K562 (cell line): ENCODE data around the gene NCOA4. TPM values are rescaled to one million over a fixed set of nuclear protein-coding genes. Genes with fewer than 3 reads are reported as not detected.
A peak's percentile ranks its signal among the peaks of the same experiment; 100 is the strongest.

Experiments
- RBM17 ChIP-seq: fragments of 200-400 bp; formaldehyde crosslinking; IDR thresholded peaks from 2 replicates; pipeline ENCODE4 v1.6.1; 2017; ENCODE audit warnings: low read depth, mild to moderate bottlenecking, low read length, borderline replicate concordance
- SPI1 ChIP-seq: IDR thresholded peaks from 2 replicates; pipeline ENCODE4 v1.6.1; 2011; ENCODE audit warnings: low read depth, low read length, control low read depth, borderline replicate concordance
- TFE3 ChIP-seq: fragments of 450-650 bp; formaldehyde crosslinking; IDR thresholded peaks from 2 replicates; pipeline ENCODE4 v1.4.0; 2020; ENCODE audit warnings: mild to moderate bottlenecking, mixed read lengths
- ZBTB11 ChIP-seq, 3 experiments: fragments of 200-800 bp in 1 of 3; fragments of 250-450 bp in 1 of 3; fragments of 450-650 bp in 1 of 3; sonication (Bioruptor Pico) in 1 of 3; sonication (Bioruptor generic) in 1 of 3; formaldehyde crosslinking in 1 of 3; IDR thresholded peaks; 2 replicates each; pipeline versions ENCODE4 v1.6.1 to v1.8.0; 2016 to 2022; ENCODE audit warnings: mild to moderate bottlenecking in 2 of 3, missing genetic modification characterization in 2 of 3, missing compliant biosample characterization in 1 of 3, moderate library complexity in 1 of 3
- ZNF3 ChIP-seq: fragments of 250-450 bp; sonication (Bioruptor Pico); IDR thresholded peaks from 2 replicates; pipeline ENCODE4 v1.5.0; 2021; ENCODE audit warnings: mild to moderate bottlenecking, moderate library complexity
- ZNF551 ChIP-seq: fragments of 250-450 bp; sonication (Bioruptor Pico); IDR thresholded peaks from 2 replicates; pipeline ENCODE4 v1.5.0; 2021; ENCODE audit warnings: mild to moderate bottlenecking, moderate library complexity
- polyA plus RNA-seq, 8 experiments: library from polyadenylated mRNA; depleted of rRNA in 4 of 8; stranded (reverse) in 5 of 8; unstranded in 3 of 8; fragments of >200 nt; fragmentation: Nextera tagmentation in 2 of 8; fragmentation: Illumina TruSeq in 1 of 8; extraction: Ambion mirVana in 2 of 8; extraction: Trizol in 1 of 8; gene quantifications; 2 replicates each; pipeline versions ENCODE4 v1.2.1 to v1.2.3, GENCODE V29; 2011 to 2014; ENCODE audit warnings: inconsistent platforms in 1 of 8, missing spikeins in 1 of 8
- total RNA-seq, 7 experiments: library from RNA; depleted of rRNA in 6 of 7; stranded (reverse); fragments of >200 nt in 6 of 7; fragmentation: Illumina TruSeq in 2 of 7; extraction: Trizol in 2 of 7; gene quantifications; 2 replicates each; pipeline versions ENCODE4 v1.2.1 to v1.2.3, GENCODE V29; 2011 to 2021; ENCODE audit warnings: low replicate concordance in 1 of 7
- TF ChIP-seq, protein P1 (sequence below): fragments of 200-600 bp; sonication (generic); IDR thresholded peaks from one replicate; pipeline ENCODE4 v1.6.1; 2012; ENCODE audit warnings: mild to moderate bottlenecking, low read depth, low read length, inconsistent platforms
- TF ChIP-seq, protein P2 (sequence below): fragments of 200-800 bp; sonication (Bioruptor generic); IDR thresholded peaks from 2 replicates; pipeline ENCODE4 v1.6.1; 2017; ENCODE audit warnings: missing genetic modification characterization, missing compliant biosample characterization

The NCOA4 gene
- total and polyA plus RNA-seq, 9 of the 15 experiments (the other 6 are each of a cell fraction or from before 2014, with no cell fraction given): 89.8 to 283 (median 181) TPM

- TF ChIP-seq, protein P1, sequence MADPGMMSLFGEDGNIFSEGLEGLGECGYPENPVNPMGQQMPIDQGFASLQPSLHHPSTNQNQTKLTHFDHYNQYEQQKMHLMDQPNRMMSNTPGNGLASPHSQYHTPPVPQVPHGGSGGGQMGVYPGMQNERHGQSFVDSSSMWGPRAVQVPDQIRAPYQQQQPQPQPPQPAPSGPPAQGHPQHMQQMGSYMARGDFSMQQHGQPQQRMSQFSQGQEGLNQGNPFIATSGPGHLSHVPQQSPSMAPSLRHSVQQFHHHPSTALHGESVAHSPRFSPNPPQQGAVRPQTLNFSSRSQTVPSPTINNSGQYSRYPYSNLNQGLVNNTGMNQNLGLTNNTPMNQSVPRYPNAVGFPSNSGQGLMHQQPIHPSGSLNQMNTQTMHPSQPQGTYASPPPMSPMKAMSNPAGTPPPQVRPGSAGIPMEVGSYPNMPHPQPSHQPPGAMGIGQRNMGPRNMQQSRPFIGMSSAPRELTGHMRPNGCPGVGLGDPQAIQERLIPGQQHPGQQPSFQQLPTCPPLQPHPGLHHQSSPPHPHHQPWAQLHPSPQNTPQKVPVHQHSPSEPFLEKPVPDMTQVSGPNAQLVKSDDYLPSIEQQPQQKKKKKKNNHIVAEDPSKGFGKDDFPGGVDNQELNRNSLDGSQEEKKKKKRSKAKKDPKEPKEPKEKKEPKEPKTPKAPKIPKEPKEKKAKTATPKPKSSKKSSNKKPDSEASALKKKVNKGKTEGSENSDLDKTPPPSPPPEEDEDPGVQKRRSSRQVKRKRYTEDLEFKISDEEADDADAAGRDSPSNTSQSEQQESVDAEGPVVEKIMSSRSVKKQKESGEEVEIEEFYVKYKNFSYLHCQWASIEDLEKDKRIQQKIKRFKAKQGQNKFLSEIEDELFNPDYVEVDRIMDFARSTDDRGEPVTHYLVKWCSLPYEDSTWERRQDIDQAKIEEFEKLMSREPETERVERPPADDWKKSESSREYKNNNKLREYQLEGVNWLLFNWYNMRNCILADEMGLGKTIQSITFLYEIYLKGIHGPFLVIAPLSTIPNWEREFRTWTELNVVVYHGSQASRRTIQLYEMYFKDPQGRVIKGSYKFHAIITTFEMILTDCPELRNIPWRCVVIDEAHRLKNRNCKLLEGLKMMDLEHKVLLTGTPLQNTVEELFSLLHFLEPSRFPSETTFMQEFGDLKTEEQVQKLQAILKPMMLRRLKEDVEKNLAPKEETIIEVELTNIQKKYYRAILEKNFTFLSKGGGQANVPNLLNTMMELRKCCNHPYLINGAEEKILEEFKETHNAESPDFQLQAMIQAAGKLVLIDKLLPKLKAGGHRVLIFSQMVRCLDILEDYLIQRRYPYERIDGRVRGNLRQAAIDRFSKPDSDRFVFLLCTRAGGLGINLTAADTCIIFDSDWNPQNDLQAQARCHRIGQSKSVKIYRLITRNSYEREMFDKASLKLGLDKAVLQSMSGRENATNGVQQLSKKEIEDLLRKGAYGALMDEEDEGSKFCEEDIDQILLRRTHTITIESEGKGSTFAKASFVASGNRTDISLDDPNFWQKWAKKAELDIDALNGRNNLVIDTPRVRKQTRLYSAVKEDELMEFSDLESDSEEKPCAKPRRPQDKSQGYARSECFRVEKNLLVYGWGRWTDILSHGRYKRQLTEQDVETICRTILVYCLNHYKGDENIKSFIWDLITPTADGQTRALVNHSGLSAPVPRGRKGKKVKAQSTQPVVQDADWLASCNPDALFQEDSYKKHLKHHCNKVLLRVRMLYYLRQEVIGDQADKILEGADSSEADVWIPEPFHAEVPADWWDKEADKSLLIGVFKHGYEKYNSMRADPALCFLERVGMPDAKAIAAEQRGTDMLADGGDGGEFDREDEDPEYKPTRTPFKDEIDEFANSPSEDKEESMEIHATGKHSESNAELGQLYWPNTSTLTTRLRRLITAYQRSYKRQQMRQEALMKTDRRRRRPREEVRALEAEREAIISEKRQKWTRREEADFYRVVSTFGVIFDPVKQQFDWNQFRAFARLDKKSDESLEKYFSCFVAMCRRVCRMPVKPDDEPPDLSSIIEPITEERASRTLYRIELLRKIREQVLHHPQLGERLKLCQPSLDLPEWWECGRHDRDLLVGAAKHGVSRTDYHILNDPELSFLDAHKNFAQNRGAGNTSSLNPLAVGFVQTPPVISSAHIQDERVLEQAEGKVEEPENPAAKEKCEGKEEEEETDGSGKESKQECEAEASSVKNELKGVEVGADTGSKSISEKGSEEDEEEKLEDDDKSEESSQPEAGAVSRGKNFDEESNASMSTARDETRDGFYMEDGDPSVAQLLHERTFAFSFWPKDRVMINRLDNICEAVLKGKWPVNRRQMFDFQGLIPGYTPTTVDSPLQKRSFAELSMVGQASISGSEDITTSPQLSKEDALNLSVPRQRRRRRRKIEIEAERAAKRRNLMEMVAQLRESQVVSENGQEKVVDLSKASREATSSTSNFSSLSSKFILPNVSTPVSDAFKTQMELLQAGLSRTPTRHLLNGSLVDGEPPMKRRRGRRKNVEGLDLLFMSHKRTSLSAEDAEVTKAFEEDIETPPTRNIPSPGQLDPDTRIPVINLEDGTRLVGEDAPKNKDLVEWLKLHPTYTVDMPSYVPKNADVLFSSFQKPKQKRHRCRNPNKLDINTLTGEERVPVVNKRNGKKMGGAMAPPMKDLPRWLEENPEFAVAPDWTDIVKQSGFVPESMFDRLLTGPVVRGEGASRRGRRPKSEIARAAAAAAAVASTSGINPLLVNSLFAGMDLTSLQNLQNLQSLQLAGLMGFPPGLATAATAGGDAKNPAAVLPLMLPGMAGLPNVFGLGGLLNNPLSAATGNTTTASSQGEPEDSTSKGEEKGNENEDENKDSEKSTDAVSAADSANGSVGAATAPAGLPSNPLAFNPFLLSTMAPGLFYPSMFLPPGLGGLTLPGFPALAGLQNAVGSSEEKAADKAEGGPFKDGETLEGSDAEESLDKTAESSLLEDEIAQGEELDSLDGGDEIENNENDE: no peak
- peak; percentile 8; the same call in 1 of the 2 replicates for TF ChIP-seq TFE3 (CRISPR knock-in tag)
- no peak for TF ChIP-seq SPI1
- peak in 1 of 3 experiments; percentile 91; a peak in 2 of 6 replicates for TF ChIP-seq ZBTB11 (CRISPR knock-in tag; IDR thresholded peaks at IDR 0.05)
- no peak for TF ChIP-seq ZNF551 (CRISPR knock-in tag)
- TF ChIP-seq RBM17: no peak
- no peak for TF ChIP-seq ZNF3 (CRISPR knock-in tag)
- TF ChIP-seq, protein P2, sequence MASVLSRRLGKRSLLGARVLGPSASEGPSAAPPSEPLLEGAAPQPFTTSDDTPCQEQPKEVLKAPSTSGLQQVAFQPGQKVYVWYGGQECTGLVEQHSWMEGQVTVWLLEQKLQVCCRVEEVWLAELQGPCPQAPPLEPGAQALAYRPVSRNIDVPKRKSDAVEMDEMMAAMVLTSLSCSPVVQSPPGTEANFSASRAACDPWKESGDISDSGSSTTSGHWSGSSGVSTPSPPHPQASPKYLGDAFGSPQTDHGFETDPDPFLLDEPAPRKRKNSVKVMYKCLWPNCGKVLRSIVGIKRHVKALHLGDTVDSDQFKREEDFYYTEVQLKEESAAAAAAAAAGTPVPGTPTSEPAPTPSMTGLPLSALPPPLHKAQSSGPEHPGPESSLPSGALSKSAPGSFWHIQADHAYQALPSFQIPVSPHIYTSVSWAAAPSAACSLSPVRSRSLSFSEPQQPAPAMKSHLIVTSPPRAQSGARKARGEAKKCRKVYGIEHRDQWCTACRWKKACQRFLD (CRISPR knock-in tag): peak; percentile 99
Observed at GRCh38 chr10:46001187-46001756, 29.2 kb downstream of the NCOA4 start (continued).
